ENCODE data around the gene PTPA.

The PTPA gene

DNA sequence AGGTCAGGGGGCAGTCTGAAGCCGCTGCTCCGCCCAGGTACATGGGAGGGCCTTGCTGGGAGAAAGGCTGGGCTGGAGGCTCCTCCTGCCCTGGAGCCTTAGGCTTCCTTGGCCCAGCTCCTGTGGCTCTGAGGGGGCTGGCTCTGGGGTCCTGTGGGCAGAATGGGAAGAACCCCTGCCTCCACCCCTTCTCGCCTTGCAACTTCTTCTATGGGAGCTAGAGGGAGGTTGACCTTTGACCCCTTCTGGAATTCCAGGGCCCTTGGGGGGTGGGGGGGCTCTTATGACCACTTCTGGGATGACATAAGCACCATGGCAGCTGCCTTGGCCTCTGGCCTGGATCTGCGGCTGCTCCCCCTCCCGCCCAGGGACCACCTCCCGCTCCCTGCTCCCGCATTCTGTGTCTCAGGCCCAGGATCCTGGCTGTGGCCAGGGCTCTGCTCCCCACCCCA, 34.7 kb downstream of the PTPA start:
- no peak for DNase-seq (ENCODE audit: low read depth, low spot score)
- WGBS (ENCODE audit: insufficient coverage, insufficient read length), result no CpG with 5 or more reads among the region's 7 CpGs
- H3K27me3 ChIP-seq (ENCODE audit: control insufficient read depth, insufficient read depth, low read length), result no peaks in the 10 kb centered on the region
- H3K27ac ChIP-seq (ENCODE audit: low read length), result no peak overlapping the region
- peaks cover 21% of the 10 kb centered on the region for H3K4me1 ChIP-seq (ENCODE audit: control insufficient read depth, insufficient read depth, low read length)
- H3K36me3 ChIP-seq (ENCODE audit: control insufficient read depth, insufficient read depth, low read length), result peaks cover 10% of the 10 kb centered on the region
- no peak overlapping the region for H3K4me3 ChIP-seq (ENCODE audit: low read length)
- H3K9me3 ChIP-seq (ENCODE audit: control insufficient read depth, insufficient read depth, low read length), result no peaks in the 10 kb centered on the region

GRCh38 chr9:129146441-129146941, 35.3 kb downstream of the PTPA start:
- Histone ChIP-seq H3K27me3 (ENCODE audit: control insufficient read depth, insufficient read depth, low read length) (no peaks in the 10 kb centered on the region), H3K4me3 (ENCODE audit: low read length) (no peak overlapping the region), H3K4me1 (ENCODE audit: control insufficient read depth, insufficient read depth, low read length) (peaks cover 17% of the 10 kb centered on the region), H3K36me3 (ENCODE audit: control insufficient read depth, insufficient read depth, low read length) (peaks cover 8% of the 10 kb centered on the region), H3K27ac (ENCODE audit: low read length) (no peak overlapping the region), H3K9me3 (ENCODE audit: control insufficient read depth, insufficient read depth, low read length) (no peaks in the 10 kb centered on the region)
- DNase-seq (ENCODE audit: low read depth, low spot score), result no peak
- no CpG with 5 or more reads among the region's 8 CpGs for WGBS (ENCODE audit: insufficient coverage, insufficient read length)

GRCh38 chr9:129148463-129149204, 37.4 kb downstream of the PTPA start:
- H3K36me3 ChIP-seq (ENCODE audit: control insufficient read depth, insufficient read depth, low read length), result peaks cover 6% of the 10 kb centered on the region; the same call in 1 of the 2 replicates
- H3K27ac ChIP-seq (ENCODE audit: low read length), result no peak overlapping the region
- H3K4me3 ChIP-seq (ENCODE audit: low read length), result no peak overlapping the region
- no peak for DNase-seq (ENCODE audit: low read depth, low spot score)
- no peaks in the 10 kb centered on the region for H3K9me3 ChIP-seq (ENCODE audit: control insufficient read depth, insufficient read depth, low read length)
- peaks cover 10% of the 10 kb centered on the region for H3K4me1 ChIP-seq (ENCODE audit: control insufficient read depth, insufficient read depth, low read length)
- no peaks in the 10 kb centered on the region for H3K27me3 ChIP-seq (ENCODE audit: control insufficient read depth, insufficient read depth, low read length)
- no CpG with 5 or more reads among the region's 6 CpGs for WGBS (ENCODE audit: insufficient coverage, insufficient read length)

DNA sequence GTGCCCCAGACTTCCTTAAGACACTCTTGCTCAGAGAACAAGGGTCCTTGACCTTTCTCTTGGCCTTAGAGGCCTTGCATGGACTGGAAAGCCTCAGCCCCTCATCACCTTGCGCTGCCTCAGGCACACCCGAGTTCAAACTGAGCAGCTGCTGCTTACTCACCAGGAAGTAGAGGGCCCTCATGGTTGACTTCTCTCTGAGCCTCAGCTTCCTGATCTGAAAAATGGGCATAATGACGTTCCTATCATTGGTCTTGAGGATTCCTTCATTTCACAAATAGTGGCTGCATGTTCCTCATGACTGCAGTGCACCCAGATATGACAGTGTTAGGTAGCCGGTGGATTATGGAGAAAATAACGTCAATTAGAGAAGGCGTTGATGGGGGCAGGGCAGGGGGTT, 38.2 kb downstream of the PTPA start:
- H3K4me1 ChIP-seq (ENCODE audit: control insufficient read depth, insufficient read depth, low read length), result peaks cover 10% of the 10 kb centered on the region
- no peaks in the 10 kb centered on the region for H3K27me3 ChIP-seq (ENCODE audit: control insufficient read depth, insufficient read depth, low read length)
- WGBS (ENCODE audit: insufficient coverage, insufficient read length), result no CpG with 5 or more reads among the region's 6 CpGs
- no peak overlapping the region for H3K27ac ChIP-seq (ENCODE audit: low read length)
- DNase-seq (ENCODE audit: low read depth, low spot score), result no peak
- H3K4me3 ChIP-seq (ENCODE audit: low read length), result no peak overlapping the region
- H3K9me3 ChIP-seq (ENCODE audit: control insufficient read depth, insufficient read depth, low read length), result no peaks in the 10 kb centered on the region
- H3K36me3 ChIP-seq (ENCODE audit: control insufficient read depth, insufficient read depth, low read length), result peaks cover 6% of the 10 kb centered on the region; the same call in 1 of the 2 replicates

GRCh38 chr9:129150122-129150521, 38.9 kb downstream of the PTPA start:
- H3K27ac ChIP-seq (ENCODE audit: low read length), result no peak overlapping the region
- H3K4me1 ChIP-seq (ENCODE audit: control insufficient read depth, insufficient read depth, low read length), result peaks cover 10% of the 10 kb centered on the region
- H3K36me3 ChIP-seq (ENCODE audit: control insufficient read depth, insufficient read depth, low read length), result peaks cover 7% of the 10 kb centered on the region; the same call in 1 of the 2 replicates
- H3K4me3 ChIP-seq (ENCODE audit: low read length), result no peak overlapping the region
- H3K27me3 ChIP-seq (ENCODE audit: control insufficient read depth, insufficient read depth, low read length), result no peaks in the 10 kb centered on the region
- no CpG with 5 or more reads among the region's 10 CpGs for WGBS (ENCODE audit: insufficient coverage, insufficient read length)
- DNase-seq (ENCODE audit: low read depth, low spot score), result no peak
- H3K9me3 ChIP-seq (ENCODE audit: control insufficient read depth, insufficient read depth, low read length), result no peaks in the 10 kb centered on the region

DNA sequence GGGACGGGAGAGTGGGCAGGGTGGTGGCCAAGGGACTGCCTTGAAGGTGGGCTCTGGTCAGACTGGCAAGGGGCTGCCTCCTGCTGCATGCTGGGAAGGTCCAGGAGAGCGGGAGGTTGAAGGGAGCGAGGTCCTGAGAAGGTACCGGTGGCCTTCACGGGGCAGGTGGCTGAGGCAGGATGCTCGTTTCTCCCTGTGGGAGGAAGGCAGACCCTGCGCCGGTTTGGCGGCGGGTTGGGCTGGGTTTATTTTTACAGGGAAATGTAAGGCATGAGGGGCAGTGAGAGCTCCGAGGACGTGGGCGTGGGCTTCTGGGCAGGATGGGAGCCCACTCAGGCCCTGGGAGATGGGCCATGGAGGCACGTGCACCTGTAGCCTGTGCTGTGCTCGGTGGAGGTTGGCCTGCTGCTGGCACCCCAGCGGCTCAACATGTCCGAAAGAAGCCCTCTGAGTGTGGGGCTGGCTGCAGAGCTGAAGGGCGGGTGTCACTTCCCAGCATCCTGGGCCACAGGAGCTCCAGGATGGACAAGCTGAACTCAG, 39.5 kb downstream of the PTPA start:
- no CpG with 5 or more reads among the region's 18 CpGs for WGBS (ENCODE audit: insufficient coverage, insufficient read length)
- H3K4me3 ChIP-seq (ENCODE audit: low read length), result no peak overlapping the region
- no peak for DNase-seq (ENCODE audit: low read depth, low spot score)
- H3K27me3 ChIP-seq (ENCODE audit: control insufficient read depth, insufficient read depth, low read length), result no peaks in the 10 kb centered on the region
- peaks cover 10% of the 10 kb centered on the region; the same call in 1 of the 2 replicates for H3K36me3 ChIP-seq (ENCODE audit: control insufficient read depth, insufficient read depth, low read length)
- H3K27ac ChIP-seq (ENCODE audit: low read length), result no peak overlapping the region
- H3K9me3 ChIP-seq (ENCODE audit: control insufficient read depth, insufficient read depth, low read length), result no peaks in the 10 kb centered on the region
- peaks cover 4% of the 10 kb centered on the region for H3K4me1 ChIP-seq (ENCODE audit: control insufficient read depth, insufficient read depth, low read length)

DNA sequence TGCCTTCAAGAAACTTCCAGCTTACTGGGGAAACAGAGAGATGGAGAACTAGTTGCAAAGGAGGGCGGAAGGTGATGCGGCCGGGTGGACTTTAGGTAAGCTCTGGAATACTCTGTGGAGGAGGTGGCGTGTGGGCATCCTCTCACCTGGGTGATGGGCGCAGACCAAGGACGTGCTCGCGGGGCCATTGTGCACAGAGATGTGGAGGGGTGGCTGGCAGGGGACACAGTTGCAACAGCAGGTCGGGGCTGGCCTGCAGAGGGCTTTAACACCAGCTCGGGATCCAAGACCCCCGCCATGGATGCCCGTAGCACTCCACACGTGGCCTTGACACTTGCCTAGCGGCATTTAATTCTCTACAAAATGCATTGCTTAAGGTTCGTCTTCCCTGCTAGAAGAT, 40.3 kb downstream of the PTPA start:
- H3K36me3 ChIP-seq (ENCODE audit: control insufficient read depth, insufficient read depth, low read length), result peaks cover 10% of the 10 kb centered on the region; the same call in 1 of the 2 replicates
- no peaks in the 10 kb centered on the region for H3K27me3 ChIP-seq (ENCODE audit: control insufficient read depth, insufficient read depth, low read length)
- no peak overlapping the region for H3K27ac ChIP-seq (ENCODE audit: low read length)
- H3K9me3 ChIP-seq (ENCODE audit: control insufficient read depth, insufficient read depth, low read length), result no peaks in the 10 kb centered on the region
- no CpG with 5 or more reads among the region's 15 CpGs for WGBS (ENCODE audit: insufficient coverage, insufficient read length)
- no peaks in the 10 kb centered on the region; the same call in 1 of the 2 replicates for H3K4me1 ChIP-seq (ENCODE audit: control insufficient read depth, insufficient read depth, low read length)
- no peak for DNase-seq (ENCODE audit: low read depth, low spot score)
- no peak overlapping the region for H3K4me3 ChIP-seq (ENCODE audit: low read length)

GRCh38 chr9:129154866-129155477, 43.8 kb downstream of the PTPA start:
- no CpG with 5 or more reads among the region's 16 CpGs for WGBS (ENCODE audit: insufficient coverage, insufficient read length)
- Histone ChIP-seq H3K9me3 (ENCODE audit: control insufficient read depth, insufficient read depth, low read length) (no peaks in the 10 kb centered on the region), H3K36me3 (ENCODE audit: control insufficient read depth, insufficient read depth, low read length) (0 out of 2 replicates have a peak, but pooled peaks cover 4% of the 10 kb centered on the region)

GRCh38 chr9:129156163-129156562, 44.9 kb downstream of the PTPA start:
- WGBS (ENCODE audit: insufficient coverage, insufficient read length), result no CpG with 5 or more reads among the region's 10 CpGs
- DNase-seq (ENCODE audit: low read depth, low spot score), result no peak
- H3K9me3 ChIP-seq (ENCODE audit: control insufficient read depth, insufficient read depth, low read length), result no peaks in the 10 kb centered on the region

More at GRCh38 chr9:129154866-129155477, 43.8 kb downstream of the PTPA start:
- Histone ChIP-seq H3K4me1 (ENCODE audit: control insufficient read depth, insufficient read depth, low read length) (no peaks in the 10 kb centered on the region; the same call in 1 of the 2 replicates), H3K27me3 (ENCODE audit: control insufficient read depth, insufficient read depth, low read length) (no peaks in the 10 kb centered on the region), H3K27ac (ENCODE audit: low read length) (no peak overlapping the region), H3K4me3 (ENCODE audit: low read length) (no peak overlapping the region)
- DNase-seq (ENCODE audit: low read depth, low spot score), result no peak

GRCh38 chr9:129160712-129161533, 49.7 kb downstream of the PTPA start:
- no CpG with 5 or more reads among the region's 10 CpGs for WGBS (ENCODE audit: insufficient coverage, insufficient read length)
- no peaks in the 10 kb centered on the region for H3K9me3 ChIP-seq (ENCODE audit: control insufficient read depth, insufficient read depth, low read length)
- DNase-seq (ENCODE audit: low read depth, low spot score), result no peak

More at GRCh38 chr9:129156163-129156562, 44.9 kb downstream of the PTPA start:
- H3K36me3 ChIP-seq (ENCODE audit: control insufficient read depth, insufficient read depth, low read length), result 0 out of 2 replicates have a peak, but pooled peaks cover 4% of the 10 kb centered on the region
- no peaks in the 10 kb centered on the region for H3K27me3 ChIP-seq (ENCODE audit: control insufficient read depth, insufficient read depth, low read length)
- H3K4me3 ChIP-seq (ENCODE audit: low read length), result no peak overlapping the region
- no peak overlapping the region for H3K27ac ChIP-seq (ENCODE audit: low read length)
- no peaks in the 10 kb centered on the region; the same call in 1 of the 2 replicates for H3K4me1 ChIP-seq (ENCODE audit: control insufficient read depth, insufficient read depth, low read length)

More at GRCh38 chr9:129160712-129161533, 49.7 kb downstream of the PTPA start:
- H3K4me1 ChIP-seq (ENCODE audit: control insufficient read depth, insufficient read depth, low read length), result 0 out of 2 replicates have a peak, but pooled peaks cover 2% of the 10 kb centered on the region
- H3K27ac ChIP-seq (ENCODE audit: low read length), result no peak overlapping the region
- no peaks in the 10 kb centered on the region for H3K27me3 ChIP-seq (ENCODE audit: control insufficient read depth, insufficient read depth, low read length)
- no peaks in the 10 kb centered on the region for H3K36me3 ChIP-seq (ENCODE audit: control insufficient read depth, insufficient read depth, low read length)
- H3K4me3 ChIP-seq (ENCODE audit: low read length), result no peak overlapping the region
